Prostate gland (tissue), 2 donors: Measurements from ENCODE around the gene NDRG3. TPM values are rescaled to one million over a fixed set of nuclear protein-coding genes. Genes with fewer than 3 reads are reported as not detected.

ENCODE experiments used
- DNase-seq: peaks from one replicate; pipeline ENCODE4 v3.0.0-alpha.2; 2019; ENCODE audit warnings: low spot score
- H3K27ac ChIP-seq, 2 donors: fragments of 200-600 bp; sonication (generic); 2 replicates each; pipeline ENCODE4 v1.5.1; 2017 to 2019
- H3K27me3 ChIP-seq: fragments of 200-600 bp; sonication (generic); replicated peaks from 2 replicates; pipeline ENCODE4 v1.5.1; 2019; ENCODE audit not compliant: insufficient read depth
- H3K36me3 ChIP-seq, 2 donors: fragments of 200-600 bp; sonication (generic); 1 replicate in 1 of 2; 2 replicates in 1 of 2; pipeline versions ENCODE4 v1.5.1 to v1.8.1; 2017 to 2019
- H3K4me1 ChIP-seq: fragments of 200-600 bp; sonication (generic); replicated peaks from 2 replicates; pipeline ENCODE4 v1.5.1; 2019
- H3K4me3 ChIP-seq, 2 donors: fragments of 200-600 bp; sonication (generic); 2 replicates each; pipeline ENCODE4 v1.5.1; 2017 to 2019
- H3K9me3 ChIP-seq: fragments of 200-600 bp; sonication (generic); 2 replicates; pipeline ENCODE4 v1.5.1; 2017
- POLR2A ChIP-seq: fragments of 450-650 bp; IDR thresholded peaks from one replicate; pipeline ENCODE4 v1.6.1; 2016; ENCODE audit warnings: antibody characterized with exemption, mild to moderate bottlenecking
- POLR2AphosphoS5 ChIP-seq: sonication (generic); formaldehyde crosslinking; IDR thresholded peaks from one replicate; pipeline ENCODE4 v1.6.1; 2017; ENCODE audit warnings: antibody characterized with exemption
- WGBS: methylation state at CpG from one replicate; pipeline ENCODE4 v1.1.5; 2018; 5-methylcytosine and 5-hydroxymethylcytosine counted together
- intact Hi-C: fragments of 100-400 bp; cut with DNase I; formaldehyde crosslinking; loops from one replicate; pipeline ENCODE4 v1.14.2; 2022
- total RNA-seq, 2 donors: library from RNA; depleted of rRNA; stranded (reverse); fragments of >200 nt; gene quantifications; one replicate each; pipeline ENCODE4 v1.1.0, GENCODE V29; 2016
- TF ChIP-seq, protein P1 (sequence below), 4 experiments: fragments of 200-600 bp in 2 of 4; fragments of 450-650 bp in 2 of 4; sonication (generic) in 2 of 4; IDR thresholded peaks; 1 replicate in 3 of 4; 2 replicates in 1 of 4; pipeline ENCODE4 v1.5.1; 2016 to 2019; ENCODE audit warnings: antibody characterized with exemption in 4 of 4, mild to moderate bottlenecking in 2 of 4, moderate library complexity in 2 of 4

NDRG3 gene
- total RNA-seq, 2 donors from 2014 or later: 42.8 to 127 TPM

DNA sequence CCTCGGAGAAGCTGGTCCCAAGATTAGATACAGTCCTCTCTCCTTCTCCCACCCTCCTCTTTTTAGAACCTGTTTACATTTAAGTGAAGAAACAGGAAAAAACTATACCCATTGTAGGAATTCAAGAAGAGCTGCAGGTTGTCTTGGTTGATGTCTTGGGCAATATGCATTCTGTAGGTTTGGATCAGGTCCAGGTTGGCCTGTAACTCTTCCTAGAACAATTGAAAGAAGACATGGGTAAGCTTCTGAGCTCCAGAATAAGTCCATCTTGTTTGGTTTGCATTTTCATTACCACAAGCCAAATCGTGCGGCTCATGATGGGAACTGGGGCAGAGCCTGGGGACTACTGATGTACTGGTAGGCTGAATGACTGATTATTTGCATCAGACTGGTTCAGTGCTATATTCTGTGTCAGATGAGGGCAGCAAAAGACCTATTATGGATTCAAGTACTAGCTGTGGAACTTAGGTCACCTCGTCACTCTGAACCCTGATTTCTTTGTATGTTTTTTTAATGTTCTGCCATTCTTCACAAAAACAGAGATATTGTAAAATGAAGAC lies 79.6 kb downstream of the NDRG3 start:
- intact Hi-C loops: no loop called here

DNA sequence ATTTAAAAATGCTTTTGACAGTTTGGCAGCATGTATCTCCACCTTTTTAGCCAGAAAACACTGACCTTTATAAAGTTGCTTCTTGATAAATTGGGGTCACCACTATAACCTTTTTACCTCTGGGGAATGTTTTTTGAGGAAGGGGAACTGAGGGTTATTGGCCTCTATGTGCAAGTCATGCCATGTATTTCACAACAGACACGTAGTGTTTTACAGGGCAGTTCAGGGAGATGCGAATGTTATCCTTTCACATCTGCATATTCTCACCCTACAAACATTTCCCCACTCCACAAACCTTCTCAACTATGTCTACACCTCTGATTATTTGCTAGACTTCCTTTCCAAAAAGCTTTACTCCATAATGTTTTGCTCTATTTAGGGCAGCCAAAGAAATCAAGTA lies 82.9 kb downstream of the NDRG3 start:
- Histone ChIP-seq H3K4me3 (no peak overlapping the region), H3K27me3 (no peaks in the 10 kb centered on the region), H3K36me3 (no peaks in the 10 kb centered on the region), H3K4me1 (no peaks in the 10 kb centered on the region), H3K9me3 (no peaks in the 10 kb centered on the region), H3K27ac (no peak overlapping the region)
- DNase-seq: no peak
- 73% methylated on average over 2 of the region's 2 CpGs for WGBS
- TF ChIP-seq POLR2AphosphoS5 (no peak), POLR2A (no peak)
- TF ChIP-seq, protein P1, sequence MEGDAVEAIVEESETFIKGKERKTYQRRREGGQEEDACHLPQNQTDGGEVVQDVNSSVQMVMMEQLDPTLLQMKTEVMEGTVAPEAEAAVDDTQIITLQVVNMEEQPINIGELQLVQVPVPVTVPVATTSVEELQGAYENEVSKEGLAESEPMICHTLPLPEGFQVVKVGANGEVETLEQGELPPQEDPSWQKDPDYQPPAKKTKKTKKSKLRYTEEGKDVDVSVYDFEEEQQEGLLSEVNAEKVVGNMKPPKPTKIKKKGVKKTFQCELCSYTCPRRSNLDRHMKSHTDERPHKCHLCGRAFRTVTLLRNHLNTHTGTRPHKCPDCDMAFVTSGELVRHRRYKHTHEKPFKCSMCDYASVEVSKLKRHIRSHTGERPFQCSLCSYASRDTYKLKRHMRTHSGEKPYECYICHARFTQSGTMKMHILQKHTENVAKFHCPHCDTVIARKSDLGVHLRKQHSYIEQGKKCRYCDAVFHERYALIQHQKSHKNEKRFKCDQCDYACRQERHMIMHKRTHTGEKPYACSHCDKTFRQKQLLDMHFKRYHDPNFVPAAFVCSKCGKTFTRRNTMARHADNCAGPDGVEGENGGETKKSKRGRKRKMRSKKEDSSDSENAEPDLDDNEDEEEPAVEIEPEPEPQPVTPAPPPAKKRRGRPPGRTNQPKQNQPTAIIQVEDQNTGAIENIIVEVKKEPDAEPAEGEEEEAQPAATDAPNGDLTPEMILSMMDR (IDR thresholded peaks at IDR 0.05): no peak
- intact Hi-C loops: no loop called here

More for the DNA sequence above, 79.6 kb downstream of the NDRG3 start:
- no peak for TF ChIP-seq POLR2AphosphoS5
- TF ChIP-seq, protein P1 (IDR thresholded peaks at IDR 0.05): peak in 1 of 4 experiments; percentile 11
- no peaks in the 10 kb centered on the region for H3K36me3 ChIP-seq
- H3K9me3 ChIP-seq: no peaks in the 10 kb centered on the region
- DNase-seq: no peak
- H3K27ac ChIP-seq: no peak overlapping the region
- no peaks in the 10 kb centered on the region for H3K27me3 ChIP-seq
- 60% methylated on average over 4 of the region's 4 CpGs for WGBS
- no peak overlapping the region for H3K4me3 ChIP-seq
- H3K4me1 ChIP-seq: no peaks in the 10 kb centered on the region

DNA sequence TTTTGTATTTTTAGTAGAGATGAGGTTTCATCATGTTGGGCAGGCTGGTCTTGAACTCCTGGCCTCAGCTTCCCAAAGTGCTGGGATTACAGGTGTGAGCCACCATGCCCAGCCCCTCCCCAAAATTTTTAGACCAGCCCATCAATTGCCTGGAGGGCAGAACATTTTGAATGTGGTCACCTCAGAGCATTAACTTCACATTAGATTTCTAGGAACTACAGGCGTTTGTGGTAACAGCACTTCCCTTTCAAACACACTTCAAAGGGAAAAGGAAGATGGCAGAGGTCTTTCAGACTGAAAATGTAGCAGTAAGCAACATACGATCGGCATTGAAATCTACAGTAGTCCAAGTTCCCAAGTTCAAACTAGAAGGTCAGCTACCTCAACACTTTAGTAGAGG lies 87.6 kb downstream of the NDRG3 start:
- intact Hi-C loops: no loop called here
- WGBS: 85% methylated on average over 3 of the region's 3 CpGs
- H3K4me3 ChIP-seq: no peak overlapping the region
- no peaks in the 10 kb centered on the region for H3K4me1 ChIP-seq
- H3K9me3 ChIP-seq: no peaks in the 10 kb centered on the region
- no peak for DNase-seq
- H3K27ac ChIP-seq: no peak overlapping the region
- TF ChIP-seq POLR2A (no peak), POLR2AphosphoS5 (no peak)
- TF ChIP-seq, protein P1 (IDR thresholded peaks at IDR 0.05): no peak
- H3K36me3 ChIP-seq: peaks cover 0 to 8% of the 10 kb centered on the region in 2 donors
- H3K27me3 ChIP-seq: no peaks in the 10 kb centered on the region

DNA sequence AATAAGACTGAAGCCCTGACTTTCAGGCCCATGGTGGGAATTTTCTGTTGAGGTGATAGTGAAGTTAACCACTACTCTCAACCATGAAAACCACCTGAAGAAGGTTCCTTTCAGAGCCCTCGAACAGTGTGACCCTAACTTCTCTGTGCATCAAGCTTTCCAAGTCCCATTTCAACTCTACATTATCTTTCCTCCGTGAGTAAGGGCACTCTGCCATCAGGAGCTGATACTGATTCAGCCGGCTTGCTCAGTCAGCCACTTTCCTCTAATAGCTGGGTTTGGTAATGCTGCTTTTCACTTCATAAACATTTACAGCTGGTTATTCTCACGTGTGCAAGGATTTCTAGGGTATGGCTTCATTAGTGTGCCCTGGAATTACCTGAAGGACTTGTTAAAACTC lies 89.2 kb downstream of the NDRG3 start:
- H3K4me1 ChIP-seq: no peaks in the 10 kb centered on the region
- intact Hi-C loops: no loop called here
- WGBS: 71% methylated on average over 4 of the region's 4 CpGs
- H3K27ac ChIP-seq: no peak overlapping the region
- peaks cover 0 to 8% of the 10 kb centered on the region in 2 donors for H3K36me3 ChIP-seq
- no peaks in the 10 kb centered on the region for H3K9me3 ChIP-seq
- H3K4me3 ChIP-seq: no peak overlapping the region
- TF ChIP-seq, protein P1 (IDR thresholded peaks at IDR 0.05): no peak
- no peak for TF ChIP-seq POLR2AphosphoS5
- TF ChIP-seq POLR2A: no peak
- no peaks in the 10 kb centered on the region for H3K27me3 ChIP-seq
- DNase-seq: no peak

DNA sequence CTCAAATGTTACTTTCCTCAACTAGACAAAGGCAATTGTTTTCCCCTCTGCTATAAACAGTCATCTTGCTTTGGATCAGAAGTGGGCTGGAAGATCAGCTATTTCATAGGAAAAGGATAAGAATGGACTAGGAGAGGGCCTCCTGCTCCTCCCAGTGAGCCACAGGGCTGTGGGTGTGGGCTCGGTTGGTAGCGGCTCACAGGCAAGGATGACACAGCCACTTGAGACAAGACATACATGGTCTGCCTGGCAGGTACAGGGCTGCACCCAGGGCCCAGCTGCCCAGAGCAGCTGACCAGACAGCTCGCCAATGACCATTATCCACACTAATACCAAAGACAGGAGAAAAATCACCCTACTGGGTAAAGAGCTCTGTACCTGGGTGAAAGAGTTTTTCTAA lies 90.9 kb downstream of the NDRG3 start:
- H3K36me3 ChIP-seq: peaks cover 0 to 8% of the 10 kb centered on the region in 2 donors
- H3K27ac ChIP-seq: no peak overlapping the region
- TF ChIP-seq POLR2A (no peak), POLR2AphosphoS5 (no peak)
- TF ChIP-seq, protein P1 (IDR thresholded peaks at IDR 0.05): no peak
- H3K4me1 ChIP-seq: no peaks in the 10 kb centered on the region
- H3K27me3 ChIP-seq: no peaks in the 10 kb centered on the region
- H3K9me3 ChIP-seq: no peaks in the 10 kb centered on the region
- 90% methylated on average over 3 of the region's 3 CpGs for WGBS
- H3K4me3 ChIP-seq: no peak overlapping the region
- intact Hi-C loops: no loop called here
- DNase-seq: no peak
